ENCODE measurements around the gene DNA2.

DNA sequence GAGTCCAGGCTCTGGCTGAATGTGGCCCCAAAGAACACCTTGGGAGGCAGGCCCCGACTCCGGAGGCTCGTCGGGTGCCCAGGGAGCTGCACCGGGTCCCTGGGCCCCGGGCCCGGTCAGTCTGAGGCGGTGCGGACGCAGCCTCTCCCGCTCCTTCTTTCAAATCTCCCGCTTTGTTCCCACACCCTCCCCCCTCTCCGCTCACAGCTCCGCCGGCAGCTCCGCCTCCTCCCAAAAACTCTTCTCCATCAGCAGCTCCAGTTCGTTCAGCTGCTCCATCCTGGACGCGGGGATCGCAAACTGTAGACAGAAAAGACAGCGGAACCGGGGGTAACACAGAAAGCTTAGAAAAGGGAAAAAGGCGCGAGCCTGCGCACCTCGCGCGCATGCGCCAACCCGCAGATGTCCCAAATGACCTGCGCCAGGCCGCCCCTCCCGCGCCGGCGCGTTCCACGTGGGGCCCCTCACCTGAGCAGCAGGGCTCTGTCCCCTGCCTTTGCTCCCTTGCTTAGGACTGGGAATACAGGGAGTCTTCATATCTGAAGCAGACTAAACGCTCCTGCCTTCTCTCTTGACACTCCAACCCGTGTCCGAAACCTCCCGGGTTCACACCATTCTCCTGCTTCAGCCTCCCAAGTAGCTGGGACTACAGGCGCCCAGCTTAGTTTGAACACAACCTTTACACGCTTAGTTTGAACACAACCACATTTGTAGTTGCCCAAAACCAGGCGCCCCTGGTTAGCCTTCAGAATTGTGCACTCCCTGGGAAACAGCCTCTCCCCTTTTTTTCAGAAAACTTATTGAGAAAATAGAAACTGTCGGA, at the start of gene DNA2:
- TF ChIP-seq FOXP2 (optimal IDR thresholded peaks at IDR 0.05; ENCODE audit: borderline replicate concordance, extremely low read depth, extremely low read length, insufficient read depth), result no peak
- TF ChIP-seq, protein P1, sequence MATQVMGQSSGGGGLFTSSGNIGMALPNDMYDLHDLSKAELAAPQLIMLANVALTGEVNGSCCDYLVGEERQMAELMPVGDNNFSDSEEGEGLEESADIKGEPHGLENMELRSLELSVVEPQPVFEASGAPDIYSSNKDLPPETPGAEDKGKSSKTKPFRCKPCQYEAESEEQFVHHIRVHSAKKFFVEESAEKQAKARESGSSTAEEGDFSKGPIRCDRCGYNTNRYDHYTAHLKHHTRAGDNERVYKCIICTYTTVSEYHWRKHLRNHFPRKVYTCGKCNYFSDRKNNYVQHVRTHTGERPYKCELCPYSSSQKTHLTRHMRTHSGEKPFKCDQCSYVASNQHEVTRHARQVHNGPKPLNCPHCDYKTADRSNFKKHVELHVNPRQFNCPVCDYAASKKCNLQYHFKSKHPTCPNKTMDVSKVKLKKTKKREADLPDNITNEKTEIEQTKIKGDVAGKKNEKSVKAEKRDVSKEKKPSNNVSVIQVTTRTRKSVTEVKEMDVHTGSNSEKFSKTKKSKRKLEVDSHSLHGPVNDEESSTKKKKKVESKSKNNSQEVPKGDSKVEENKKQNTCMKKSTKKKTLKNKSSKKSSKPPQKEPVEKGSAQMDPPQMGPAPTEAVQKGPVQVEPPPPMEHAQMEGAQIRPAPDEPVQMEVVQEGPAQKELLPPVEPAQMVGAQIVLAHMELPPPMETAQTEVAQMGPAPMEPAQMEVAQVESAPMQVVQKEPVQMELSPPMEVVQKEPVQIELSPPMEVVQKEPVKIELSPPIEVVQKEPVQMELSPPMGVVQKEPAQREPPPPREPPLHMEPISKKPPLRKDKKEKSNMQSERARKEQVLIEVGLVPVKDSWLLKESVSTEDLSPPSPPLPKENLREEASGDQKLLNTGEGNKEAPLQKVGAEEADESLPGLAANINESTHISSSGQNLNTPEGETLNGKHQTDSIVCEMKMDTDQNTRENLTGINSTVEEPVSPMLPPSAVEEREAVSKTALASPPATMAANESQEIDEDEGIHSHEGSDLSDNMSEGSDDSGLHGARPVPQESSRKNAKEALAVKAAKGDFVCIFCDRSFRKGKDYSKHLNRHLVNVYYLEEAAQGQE (IDR thresholded peaks at IDR 0.05; ENCODE audit: insufficient read depth in 1 of 2, low read depth in 2 of 2, low read length in 2 of 2), result peak in 1 of 2 experiments; percentile 32; a peak in 1 of 4 replicates
